NOMO-1 treated with dmso at 0.1 percent for 144 hours (cell line): ENCODE measurements around the gene TDRD9.
"Not testable (repeated sequence)": the region's sequence is repeated elsewhere in the genome, so short reads cannot be mapped to it uniquely, and the experiment has no call there.

Source experiments
- DNase-seq: peaks from one replicate; lab custom pipeline; 2025; ENCODE audit not compliant: unreplicated experiment; lab: John Stamatoyannopoulos, UW

The TDRD9 gene, protein sequence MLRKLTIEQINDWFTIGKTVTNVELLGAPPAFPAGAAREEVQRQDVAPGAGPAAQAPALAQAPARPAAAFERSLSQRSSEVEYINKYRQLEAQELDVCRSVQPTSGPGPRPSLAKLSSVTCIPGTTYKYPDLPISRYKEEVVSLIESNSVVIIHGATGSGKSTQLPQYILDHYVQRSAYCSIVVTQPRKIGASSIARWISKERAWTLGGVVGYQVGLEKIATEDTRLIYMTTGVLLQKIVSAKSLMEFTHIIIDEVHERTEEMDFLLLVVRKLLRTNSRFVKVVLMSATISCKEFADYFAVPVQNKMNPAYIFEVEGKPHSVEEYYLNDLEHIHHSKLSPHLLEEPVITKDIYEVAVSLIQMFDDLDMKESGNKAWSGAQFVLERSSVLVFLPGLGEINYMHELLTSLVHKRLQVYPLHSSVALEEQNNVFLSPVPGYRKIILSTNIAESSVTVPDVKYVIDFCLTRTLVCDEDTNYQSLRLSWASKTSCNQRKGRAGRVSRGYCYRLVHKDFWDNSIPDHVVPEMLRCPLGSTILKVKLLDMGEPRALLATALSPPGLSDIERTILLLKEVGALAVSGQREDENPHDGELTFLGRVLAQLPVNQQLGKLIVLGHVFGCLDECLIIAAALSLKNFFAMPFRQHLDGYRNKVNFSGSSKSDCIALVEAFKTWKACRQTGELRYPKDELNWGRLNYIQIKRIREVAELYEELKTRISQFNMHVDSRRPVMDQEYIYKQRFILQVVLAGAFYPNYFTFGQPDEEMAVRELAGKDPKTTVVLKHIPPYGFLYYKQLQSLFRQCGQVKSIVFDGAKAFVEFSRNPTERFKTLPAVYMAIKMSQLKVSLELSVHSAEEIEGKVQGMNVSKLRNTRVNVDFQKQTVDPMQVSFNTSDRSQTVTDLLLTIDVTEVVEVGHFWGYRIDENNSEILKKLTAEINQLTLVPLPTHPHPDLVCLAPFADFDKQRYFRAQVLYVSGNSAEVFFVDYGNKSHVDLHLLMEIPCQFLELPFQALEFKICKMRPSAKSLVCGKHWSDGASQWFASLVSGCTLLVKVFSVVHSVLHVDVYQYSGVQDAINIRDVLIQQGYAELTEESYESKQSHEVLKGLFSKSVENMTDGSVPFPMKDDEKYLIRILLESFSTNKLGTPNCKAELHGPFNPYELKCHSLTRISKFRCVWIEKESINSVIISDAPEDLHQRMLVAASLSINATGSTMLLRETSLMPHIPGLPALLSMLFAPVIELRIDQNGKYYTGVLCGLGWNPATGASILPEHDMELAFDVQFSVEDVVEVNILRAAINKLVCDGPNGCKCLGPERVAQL (N-terminal part only)

DNA sequence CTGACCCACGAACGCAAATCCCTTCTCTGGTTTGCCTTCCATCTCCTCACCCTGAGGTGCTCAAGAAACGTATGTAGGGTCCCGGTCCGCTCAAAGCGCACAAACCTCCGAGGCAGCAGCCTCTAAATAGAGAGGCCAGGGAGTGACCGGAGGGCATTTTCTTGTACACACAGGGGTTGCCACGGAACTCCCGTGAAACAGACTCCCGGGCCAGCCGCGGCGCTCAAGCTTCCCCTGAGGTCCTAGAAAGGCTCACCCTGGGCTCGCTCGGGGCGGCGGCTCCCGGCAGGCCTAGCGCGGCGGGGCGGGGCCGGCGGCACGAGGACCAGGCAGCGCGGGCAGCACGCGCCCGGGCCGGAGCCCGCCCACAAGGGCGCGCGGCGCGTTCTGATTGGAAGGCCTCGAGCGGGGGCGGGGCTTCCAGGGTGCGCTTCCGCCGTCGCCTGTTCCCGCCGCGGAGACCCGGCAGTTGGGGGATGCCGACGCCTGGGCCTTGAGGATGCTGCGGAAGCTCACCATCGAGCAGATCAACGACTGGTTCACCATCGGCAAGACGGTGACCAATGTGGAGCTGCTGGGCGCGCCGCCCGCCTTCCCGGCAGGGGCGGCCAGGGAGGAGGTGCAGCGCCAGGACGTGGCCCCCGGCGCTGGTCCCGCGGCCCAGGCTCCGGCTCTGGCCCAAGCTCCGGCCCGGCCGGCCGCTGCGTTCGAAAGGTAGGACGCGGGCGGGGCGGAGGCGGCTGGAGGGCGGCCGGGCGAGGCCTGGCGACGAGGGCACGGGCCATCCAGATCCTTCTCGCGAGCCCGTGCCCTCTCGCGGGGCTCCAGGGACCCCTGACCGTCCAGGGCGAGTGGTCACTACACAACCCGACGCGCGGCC is at the start of gene TDRD9:
Gene TDRD9, plus strand, starts transcription at position 446 of the 880 bp plus-strand sequence. Its CDS starts 54 bp downstream, at position 500.
- DNase-seq = no peak

DNA sequence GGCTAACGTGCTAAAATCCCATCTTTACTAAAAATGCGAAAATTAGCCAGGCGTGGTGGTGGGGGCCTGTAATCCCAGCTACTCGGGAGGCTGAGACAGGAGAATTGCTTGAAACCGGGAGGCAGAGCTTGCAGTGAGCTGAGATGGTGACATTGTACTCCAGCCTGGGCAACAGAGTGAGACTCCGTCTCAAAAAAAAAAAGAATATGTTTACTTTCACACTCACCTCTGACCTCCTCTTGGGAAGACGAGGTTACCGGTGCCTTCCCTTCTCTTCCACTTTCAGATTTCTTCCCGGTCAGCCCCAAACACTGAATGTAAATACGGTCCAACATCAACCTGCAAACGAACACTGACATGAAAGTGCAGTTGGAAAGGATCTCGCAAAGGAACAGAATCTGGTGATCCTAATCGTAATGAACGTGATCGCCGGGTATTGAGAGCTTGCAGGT is 49.1 kb upstream of the TDRD9 start:
- no peak for DNase-seq

DNA sequence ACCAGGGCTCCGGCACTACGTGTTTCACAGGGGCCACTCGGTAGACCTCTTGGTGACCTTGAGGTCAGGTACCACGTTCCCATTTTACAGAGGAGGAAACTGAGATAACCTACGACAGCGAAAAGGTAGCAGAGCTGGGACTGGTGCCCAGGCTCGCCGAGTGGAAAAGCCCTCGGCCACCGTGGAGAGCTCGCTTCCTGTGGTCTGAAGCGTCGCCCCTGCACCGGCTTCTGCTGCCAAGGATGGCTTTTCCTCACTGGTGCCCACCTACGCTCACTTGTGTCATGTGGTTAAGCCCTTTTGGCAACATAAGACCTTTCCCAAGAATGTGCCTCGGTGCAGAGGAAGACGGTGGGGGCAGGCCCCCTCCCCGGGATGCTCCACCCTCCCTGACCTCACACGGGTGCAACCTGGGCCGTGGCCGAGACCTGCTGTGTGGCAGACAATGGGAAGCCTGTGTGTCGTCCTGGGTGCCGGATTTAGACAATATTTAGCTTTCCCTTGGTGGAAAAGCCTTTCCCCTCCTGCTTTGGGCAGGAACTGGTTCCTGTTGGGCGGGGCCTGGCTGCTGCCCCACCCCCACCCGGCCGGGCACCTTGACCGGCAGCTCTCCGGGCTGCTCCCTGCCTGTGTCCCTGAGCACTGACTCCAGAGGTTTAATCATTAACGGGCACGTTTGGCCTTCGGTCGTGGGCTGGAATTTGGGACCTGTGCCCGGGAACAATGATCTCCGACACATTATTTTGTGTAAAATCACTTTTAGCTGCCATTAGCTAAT is 48.5 kb upstream of the TDRD9 start:
- no peak for DNase-seq

DNA sequence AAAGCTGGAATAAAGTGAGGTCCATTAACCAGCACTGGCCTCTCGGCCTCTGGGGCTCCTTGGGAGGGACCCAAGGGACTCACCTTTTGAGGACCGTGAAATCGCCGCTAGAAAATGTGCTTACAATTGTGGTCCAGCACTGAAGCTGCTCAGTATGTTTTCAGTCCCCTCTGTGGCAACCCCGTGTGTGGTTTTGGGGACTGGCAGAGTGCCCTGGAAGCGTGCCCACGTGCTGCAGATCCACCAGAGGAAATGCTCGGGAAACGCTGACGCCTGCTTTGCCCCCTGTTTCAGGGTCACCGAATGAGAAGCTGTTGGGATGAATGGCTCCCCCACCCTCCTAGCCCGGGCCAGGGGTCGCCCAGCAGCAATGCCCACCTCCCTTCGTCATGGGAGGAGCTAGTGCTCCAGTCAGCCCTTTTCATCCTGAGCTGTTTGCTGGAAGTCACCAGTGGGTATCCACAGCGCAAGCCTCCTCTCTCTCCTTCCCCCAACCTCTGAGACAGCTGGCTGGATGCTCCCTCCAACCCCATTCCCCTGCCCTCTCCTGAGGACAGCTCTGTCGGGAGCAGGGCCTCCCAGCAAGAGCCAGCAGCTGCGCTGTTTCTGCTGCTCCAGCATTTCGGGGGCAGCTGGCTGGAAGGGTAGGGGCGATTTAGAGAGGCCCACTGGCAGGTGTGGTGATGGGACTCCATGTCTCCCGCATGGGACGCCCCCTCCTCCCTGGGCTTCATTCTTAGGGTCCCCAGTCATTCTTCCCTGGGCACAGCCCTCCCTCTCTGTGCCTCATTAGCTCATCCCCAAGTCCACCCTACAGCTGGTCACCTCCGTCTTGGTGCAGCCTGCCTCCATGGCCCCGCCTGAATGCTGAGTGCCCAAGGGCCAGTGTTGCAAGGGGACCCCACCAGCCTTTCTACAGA is 47.6 kb upstream of the TDRD9 start:
- no peak for DNase-seq

DNA sequence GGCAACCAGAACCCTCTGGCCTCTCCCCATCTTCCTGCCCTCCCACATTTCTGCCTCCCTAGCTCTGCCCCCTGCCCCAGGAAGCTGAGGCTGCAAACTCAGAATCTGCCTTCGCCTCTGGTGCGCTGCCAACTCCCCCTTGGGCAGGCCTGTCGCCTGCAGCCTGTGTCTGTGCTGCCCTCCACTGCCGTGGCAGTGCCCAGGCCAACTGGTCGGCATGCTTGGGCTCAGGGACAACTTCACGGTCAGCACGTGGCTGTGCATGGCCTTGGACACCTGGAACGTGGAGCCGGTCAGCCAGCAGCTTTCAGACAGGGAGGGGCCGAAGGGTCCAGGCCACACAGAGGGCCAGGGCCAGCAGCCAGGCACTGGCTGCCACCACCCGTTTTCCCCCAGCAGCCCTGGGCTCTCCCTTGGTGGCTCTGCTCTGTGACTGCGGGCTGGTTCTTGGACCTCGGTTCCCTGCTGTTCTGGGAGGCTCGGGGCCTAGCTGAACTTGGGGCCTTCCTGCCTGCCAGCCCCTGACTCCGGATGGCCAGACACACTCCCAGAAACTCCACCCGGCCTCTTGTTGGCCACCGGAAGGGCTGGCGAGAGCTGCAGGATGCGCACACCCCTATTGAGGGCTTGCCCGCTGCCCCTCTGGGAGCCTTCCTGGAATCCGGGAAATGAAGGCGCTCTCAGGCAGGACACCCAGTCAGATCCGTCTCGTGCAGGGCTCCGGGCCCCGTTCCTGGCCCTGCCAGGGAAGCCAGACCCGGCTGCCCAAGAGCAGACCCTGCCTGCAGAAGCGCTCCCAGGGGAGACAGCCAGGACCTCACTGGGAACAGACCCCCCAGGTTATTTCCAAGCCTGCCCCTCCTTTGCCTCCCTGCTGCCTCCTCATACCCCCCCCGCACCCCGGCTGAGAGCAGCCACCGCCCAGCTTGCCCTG is 46.7 kb upstream of the TDRD9 start:
- no peak for DNase-seq

DNA sequence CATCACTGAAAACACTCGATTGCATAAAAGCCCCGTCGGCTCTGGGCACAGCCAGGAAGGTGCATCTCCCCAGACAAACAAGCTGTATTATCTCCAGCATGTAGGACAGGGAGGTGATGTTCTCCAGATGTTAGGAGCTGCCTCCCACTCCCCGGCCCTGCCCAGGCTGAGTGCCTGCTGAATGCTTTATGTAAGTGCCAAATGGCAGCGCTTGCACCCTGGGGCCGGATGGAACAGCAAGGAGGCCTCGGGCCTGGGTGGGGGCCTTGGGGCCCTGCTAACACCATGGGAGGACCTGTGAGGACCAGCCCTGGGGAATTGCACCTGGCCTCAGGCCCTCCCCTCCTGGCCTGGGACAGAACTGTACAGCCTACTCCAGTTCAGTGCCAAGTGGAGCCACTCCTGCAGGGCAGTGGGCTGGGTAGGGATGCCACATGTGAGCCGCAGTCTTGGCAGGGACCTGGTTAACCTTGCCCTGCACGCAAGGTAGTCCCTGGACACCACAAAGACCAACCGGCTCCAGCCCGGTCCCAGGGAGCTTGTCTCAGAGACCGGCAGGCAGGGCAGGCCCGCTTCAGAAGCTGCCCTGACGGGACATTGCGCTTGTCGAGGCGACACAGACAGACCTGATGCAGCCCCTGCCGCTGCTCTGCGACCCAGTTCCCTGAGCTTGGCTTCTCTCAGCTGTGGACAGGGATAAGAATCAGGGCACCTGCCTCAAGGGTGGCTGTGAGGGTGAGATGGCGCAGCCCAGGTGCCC is 45.6 kb upstream of the TDRD9 start:
- no peak for DNase-seq

DNA sequence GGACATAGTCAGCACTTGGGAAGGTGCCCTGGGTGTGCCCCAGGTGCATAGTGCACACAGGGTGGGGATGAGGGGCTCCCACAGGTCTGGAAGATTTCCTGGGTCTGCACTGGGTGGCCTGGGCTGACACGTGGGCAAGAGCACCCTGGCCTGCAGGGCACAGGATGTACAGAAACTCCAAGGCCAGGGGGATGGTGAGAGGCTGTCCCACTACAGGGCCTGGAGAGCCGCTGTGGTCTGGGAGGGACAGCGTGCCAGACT is 45.1 kb upstream of the TDRD9 start:
- DNase-seq = no peak

DNA sequence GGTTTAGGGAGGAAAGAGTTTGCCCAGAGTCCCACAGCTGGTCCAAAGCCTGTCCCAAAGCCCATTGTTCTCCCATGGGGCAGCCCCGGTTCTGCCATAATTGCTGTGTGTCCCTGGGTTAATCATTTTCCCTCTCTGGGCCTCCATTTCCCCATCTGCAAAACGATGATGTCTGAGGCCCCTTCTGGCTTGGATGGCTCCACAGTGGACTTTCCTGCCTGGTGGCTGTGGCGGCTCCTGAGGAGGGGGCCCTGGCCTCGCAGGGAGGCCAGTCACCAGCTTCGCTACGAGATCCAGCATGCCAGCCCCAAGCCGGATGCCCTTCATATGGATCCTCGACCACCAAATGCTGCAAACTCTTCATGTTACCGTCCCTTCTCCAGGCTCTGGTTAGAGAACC is 43.4 kb upstream of the TDRD9 start:
- DNase-seq = no peak

DNA sequence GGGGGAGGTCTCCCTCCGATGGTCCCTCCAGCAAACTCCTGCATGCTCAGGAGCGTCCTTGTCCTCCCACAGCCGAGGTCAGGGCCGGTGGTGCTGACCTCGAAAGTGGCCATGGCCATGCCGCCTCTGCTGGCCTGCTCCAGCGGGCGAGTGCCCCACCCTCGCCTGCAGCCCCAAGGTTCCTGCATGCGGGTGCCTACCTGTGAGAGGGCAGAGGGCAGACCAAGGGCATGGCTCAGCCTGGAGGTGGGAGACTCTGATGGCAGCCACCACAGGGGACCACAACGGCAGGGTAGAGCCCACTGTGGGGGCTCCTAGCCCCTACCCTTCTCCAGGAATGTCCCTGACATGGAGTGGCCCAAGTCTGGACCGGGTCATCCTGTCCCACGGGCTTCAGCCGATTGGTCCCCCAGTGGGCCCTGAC is 42.7 kb upstream of the TDRD9 start:
- no peak for DNase-seq

DNA sequence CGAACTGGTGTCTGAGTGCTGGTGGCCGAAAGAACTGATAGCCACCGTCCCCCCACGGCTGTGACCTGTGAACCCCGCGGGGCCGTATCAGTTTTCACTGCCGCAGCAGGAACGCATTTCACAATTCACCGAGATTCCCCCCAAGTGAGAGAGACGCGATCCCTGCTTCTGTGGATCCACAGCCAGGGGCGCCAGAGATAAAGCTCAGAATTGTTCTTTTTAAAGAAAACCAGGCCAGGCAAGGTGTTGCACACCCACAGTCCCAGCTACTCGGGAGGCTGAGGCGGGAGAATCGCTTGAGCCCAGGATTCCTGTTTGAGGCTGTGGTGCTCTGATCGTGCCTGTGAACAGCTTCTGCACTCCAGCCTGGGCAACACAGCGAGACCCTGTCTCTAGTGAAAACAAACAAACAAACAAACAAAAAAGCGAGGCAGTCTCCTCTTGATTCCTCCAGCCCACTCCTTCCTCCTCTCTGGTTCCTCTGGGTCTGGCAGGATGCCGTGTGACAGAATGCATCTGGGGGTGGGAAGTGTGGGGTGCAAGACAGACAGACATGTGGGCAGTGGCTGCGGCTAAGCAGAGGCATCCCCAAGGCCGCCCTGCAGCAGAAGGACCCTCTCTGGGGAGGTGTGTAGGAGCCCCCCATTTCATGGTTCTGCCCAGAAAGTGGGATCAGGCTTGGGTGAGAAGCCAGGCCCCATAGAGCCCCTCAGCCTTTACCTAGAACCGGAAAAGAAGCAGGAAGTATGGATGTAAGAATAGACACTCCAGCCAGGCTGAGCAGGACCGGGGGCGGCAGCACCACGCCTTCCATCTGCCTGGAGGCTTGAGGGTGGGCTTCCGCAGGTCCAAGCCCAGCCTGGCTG is 41.7 kb upstream of the TDRD9 start:
- no peak for DNase-seq

DNA sequence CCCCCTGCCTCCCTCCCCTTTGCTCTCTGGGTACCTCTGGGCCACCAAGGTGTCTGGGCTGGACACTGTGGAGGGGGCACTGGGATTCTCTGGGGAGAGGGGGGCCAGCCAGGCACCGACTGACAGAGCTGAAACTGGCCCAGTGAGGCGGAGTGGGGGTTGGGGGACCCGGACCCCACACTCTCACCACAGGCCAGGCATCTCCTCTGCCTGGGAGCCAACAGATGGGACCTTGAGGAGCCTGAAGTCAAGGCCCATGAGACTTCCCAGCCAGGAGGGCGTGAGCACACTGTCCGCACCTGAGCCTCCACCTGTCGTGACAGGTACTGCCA is 41.1 kb upstream of the TDRD9 start:
- DNase-seq = no peak

DNA sequence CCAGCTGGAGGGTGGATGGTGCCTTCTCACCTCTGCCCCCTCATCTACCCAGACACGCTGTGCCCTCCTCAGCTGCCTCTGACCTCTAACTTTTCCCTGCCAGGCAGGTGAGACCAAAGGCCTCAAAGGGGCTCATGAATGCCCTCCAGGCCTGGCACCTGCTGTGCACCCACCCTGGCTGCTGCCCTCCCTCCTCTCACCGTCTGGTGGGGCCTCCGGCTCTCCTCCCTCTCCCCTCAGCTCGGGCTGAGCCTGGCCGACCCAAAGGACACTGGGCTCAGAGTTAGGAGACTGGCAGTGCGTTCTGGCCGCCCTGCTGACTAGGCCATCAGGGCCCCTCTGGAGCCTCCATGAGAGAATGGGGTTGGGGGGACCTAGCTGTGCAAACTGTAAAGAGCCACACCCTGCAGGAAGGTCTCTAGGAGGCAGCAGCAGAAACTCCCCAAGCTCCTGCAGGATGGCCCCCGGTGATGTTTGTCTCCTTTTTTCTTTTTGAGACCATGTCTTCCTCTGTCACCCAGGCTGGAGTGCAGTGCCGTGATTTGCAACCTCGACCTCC is 40.6 kb upstream of the TDRD9 start:
- DNase-seq = no peak

DNA sequence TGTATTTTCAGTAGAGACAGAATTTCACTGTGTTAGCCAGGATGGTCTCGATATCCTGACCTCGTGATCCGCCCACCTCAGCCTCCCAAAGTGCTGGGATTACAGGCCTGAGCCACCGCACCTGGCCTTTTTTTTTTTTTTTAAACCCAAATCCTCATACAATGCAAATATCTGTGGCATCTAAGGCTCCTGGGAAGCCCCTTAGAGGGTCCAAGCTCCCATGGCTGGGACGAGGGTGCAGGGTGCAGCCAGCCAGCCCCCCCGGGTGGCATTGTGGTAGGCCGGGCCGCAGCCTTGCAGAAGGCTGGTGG is 39.3 kb upstream of the TDRD9 start:
- not testable (repeated sequence) for DNase-seq

DNA sequence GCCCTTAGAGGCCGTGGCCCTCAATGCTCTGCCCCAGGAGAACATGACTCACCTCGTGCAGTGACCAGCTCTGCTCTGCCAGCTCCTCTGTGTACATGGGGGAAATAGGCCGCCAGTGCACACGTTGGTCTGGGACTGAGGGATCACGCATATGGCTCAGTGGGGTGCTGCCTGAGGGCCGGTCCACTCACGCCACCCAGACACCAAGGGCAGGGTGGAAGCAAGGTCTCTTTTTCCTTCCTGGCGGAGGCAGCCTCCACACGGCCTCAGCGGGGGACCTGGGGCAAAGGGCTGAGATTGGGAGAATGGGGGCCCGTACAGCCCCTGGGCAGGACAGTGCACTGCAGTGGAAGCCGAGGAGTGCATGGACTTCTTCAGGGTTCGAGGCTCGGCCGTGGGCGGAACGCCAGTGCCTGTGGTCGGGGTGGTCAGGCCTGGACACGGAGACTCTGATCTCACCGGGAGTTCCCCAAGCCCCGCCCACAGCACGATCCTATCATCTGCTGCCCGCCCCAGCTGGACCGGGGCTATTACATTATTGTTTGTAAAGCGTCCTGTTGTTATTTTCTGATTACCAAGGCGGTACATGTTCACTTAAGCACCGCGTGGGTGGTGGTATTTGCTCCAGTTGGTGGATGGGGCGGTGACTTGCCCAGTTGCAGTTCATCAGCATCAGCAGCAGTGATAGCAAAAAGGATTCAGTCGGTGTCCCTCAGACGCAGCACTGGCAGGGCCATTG is 38.8 kb upstream of the TDRD9 start:
- no peak for DNase-seq

DNA sequence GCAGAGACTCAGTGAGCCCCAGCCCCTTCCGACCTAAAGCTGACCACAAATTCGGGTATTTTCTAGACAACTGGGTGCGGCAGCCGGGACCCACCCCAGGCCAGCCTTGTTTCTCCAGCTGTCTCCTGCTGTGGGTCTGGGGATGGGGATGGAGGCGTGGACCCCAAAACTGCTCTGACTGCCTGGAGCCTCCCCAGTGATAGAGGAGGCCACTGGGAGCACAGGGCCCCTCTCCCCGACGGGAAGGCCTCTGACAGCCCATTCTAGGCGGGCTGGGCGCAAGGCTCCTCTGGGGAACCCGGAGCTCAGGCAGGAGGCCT is 38.2 kb upstream of the TDRD9 start:
- no peak for DNase-seq
